GM21381 (cell line): ENCODE data around the gene LLGL2.
"Not testable (repeated sequence)": the region's sequence is repeated elsewhere in the genome, so short reads cannot be mapped to it uniquely, and the experiment has no call there.

Experiments
- ATAC-seq: cut with Tn5 transposase; IDR thresholded peaks from one replicate; pipeline ENCODE4 v1.9.1; 2021; ENCODE audit warnings: mild to moderate bottlenecking, moderate library complexity; ENCODE audit not compliant: unreplicated experiment

Gene LLGL2

GRCh38 chr17:75589919-75590303 is 64.4 kb downstream of the LLGL2 start:
- ATAC-seq = no peak

GRCh38 chr17:75590314-75590761 is 64.8 kb downstream of the LLGL2 start:
- no peak for ATAC-seq

DNA sequence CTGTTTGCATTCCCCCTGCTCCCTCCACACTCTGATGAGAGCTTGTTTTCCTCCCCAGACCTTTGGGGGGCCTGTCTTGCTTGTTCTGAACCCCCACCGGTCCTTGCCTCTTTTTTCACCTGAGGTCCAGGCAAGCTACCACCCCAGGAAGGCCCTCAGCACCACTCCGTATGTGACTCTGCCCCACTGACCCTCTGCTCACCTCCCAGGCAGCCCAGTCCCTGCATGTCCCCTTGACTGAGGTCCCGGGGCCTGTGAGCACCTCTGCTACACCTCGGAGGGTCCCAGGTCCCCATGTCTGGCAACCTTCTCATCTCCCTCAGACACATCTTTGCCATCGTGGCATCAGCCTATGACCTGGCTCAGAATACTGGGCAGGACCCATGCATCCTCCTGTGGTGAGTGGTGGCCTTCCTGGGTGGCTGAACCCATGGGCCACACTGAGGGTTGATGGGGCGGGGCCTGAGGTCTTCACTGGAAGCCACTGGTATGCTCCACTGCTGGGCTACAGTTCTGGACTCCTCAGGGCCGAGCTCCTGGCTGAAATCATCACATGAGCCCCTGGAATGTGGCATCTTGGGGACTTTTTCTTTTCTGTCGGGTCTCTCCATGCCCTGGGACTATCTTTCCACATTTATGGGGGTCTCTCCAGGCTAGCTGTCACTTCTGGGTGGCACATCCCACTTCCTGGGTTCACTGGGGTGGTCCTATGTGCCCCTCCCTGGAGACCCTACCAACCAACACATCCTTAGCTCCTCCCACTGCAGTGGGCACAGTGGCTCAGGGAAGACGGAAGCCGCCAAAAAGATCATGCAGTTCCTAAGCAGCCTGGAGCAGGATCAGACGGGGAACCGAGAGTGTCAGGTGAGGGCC is 65.6 kb downstream of the LLGL2 start:
- no peak for ATAC-seq

DNA sequence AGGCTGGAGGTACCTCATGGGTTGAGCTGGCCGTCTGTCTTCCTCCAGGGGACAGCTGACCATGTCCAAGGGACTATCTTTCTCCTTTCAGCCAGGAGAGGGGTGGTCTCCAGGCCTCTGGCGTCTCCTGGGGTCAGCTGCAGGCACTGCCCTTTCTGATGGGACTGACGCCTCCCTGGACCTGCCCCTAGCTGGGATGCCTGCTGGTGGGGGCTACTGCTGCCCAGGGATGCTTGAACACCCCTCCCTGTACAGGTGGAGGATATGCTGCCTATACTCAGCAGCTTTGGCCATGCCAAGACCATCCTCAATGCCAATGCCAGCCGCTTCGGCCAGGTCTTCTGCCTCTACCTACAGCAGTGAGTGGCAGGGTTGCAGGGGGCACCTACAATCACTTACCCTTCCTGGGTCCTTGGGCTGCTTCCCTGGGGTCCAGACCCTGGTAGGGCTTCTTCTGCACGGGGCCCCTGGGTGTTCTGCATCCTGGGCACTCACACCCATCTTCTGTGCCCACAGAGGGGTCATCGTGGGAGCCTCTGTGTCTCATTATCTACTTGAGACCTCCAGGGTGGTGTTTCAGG is 66.3 kb downstream of the LLGL2 start:
- no peak for ATAC-seq

DNA sequence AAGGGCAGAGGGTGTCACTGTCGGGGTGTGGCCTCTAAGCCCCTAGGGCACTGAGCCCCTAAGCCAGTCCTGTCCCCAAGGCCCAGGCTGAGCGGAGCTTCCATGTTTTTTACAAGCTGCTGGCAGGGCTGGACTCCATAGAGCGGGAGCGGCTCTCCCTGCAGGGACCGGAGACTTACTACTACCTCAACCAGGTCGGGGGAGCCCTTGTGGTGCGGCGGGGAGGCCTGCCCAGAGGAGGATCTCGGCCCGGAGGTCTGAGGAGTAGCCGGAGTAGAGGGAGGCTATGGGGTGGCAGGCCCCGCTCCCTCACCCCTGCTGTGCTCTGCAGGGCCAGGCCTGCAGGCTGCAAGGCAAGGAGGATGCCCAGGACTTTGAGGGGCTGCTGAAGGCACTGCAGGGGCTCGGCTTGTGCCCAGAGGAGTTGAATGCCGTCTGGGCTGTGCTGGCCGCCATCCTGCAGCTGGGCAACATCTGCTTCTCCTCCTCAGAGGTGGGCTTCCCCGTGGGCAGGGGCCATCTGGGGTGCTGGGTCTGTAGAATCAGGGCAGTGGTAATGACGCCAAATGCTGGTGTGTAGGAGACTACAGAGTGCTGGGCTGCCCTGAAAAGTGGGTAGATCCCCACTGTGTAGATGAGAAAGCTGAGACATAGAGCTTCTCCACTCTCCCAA is 67.0 kb downstream of the LLGL2 start:
- no peak for ATAC-seq

GRCh38 chr17:75593430-75593829 is 67.9 kb downstream of the LLGL2 start:
- not testable (repeated sequence) for ATAC-seq

DNA sequence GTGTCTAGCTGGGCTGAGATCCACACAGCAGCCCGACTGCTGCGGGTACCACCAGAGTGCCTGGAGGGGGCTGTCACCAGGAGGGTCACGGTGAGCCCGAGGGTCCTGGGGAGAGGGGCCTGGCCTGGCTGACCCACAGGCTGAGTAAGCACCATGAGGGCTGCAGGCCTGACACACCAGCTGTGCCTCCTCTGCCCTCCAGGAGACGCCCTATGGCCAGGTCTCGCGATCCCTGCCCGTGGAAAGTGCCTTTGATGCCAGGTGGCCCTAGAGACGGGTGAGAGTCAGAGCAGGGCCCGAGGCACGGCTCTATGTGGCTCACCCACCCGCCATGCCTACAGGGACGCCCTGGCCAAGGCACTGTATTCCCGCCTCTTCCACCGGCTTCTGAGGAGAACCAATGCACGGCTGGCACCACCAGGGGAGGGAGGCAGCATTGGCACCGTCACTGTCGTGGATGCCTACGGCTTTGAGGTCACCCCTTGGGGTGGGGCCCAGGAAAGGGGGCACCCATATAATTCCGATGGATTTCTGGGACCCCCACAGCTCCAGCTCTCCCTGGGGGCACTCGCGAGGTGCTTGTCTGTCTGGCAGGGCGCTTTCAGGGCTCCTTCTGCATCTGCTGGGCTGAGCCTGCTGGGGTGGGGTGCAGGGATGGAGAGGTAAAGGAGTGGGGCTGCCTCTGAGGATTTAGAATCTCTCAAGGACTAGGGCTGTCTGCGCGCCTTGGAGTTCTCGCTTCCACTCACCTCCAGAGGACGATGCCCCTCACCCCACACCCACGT is 69.2 kb downstream of the LLGL2 start:
- no peak for ATAC-seq

DNA sequence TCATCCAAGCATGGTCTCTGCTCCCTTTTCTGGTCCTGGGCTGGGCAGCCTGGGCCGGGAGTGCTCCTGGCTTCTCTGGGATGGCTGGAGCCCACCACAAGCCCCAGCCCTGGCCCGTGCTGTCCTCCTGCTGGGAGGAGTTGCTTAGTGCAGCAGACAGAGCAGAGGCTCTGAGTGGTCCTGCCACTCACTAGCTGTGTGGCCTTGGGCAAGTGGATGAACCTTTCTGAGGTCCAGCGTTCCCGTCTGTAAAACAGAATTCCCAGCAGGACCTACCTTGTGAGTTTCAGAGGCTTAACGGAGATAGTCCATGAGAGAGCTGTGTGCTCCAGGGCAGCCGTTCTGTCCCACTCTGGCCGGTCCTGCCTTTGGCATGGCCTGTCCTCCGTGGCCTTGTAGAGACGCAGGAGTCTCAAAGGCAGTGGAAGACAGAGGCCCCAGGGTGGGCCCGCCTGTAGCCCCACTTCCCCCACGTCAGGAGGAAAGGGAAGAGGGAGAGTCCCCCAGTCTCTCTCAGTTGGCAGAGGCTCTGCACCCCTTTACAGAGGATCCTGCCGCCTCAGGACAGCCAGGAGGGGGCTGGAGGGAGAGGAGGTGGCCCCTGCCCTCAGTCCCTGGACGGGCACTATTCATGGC is 69.9 kb downstream of the LLGL2 start:
- ATAC-seq = no peak

GRCh38 chr17:75595920-75596313 is 70.4 kb downstream of the LLGL2 start:
- no peak for ATAC-seq

DNA sequence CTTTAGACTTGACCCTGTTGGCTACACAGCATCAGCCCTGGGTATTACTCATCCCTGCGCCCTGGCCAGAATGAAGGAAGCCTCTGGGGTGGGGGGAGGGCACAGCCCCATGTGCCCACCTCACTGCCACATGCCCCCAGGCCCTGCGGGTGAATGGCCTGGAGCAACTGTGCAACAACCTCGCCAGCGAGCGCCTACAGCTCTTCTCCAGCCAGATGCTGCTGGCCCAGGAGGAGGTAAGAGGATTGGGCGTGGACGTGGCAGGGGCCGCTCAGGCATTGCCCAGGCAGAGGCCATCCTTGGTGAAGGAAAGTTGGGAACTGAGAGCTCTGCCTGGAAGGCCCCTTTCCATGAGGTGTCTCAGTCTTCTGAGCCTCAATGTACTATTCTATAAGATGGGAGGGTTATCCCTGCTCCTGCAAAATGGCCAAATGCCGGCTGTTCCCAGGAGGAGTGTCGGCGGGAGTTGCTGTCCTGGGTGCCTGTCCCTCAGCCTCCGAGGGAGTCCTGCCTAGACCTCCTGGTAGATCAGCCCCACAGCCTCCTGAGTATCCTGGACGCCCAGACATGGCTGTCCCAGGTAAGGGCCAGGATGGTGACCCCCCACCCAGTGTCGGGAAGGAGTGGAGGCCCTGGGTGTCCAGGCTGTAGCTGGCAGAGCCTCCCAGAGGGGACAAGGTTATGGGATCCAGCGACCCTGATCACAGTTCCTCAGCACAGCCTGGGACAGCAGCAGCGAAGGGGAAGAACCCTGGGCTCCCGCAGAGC is 71.0 kb downstream of the LLGL2 start:
- no peak for ATAC-seq

- ATAC-seq = no peak
Measured at GRCh38 chr17:75601057-75601987, 75.8 kb downstream of the LLGL2 start.

- no peak for ATAC-seq
Measured at GRCh38 chr17:75602644-75603043, 77.1 kb downstream of the LLGL2 start.

- ATAC-seq = no peak
Measured at GRCh38 chr17:75603123-75603522, 77.6 kb downstream of the LLGL2 start.

GRCh38 chr17:75604034-75604695 is 78.7 kb downstream of the LLGL2 start:
- no peak for ATAC-seq

- no peak for ATAC-seq
Measured at GRCh38 chr17:75605790-75606189, 80.3 kb downstream of the LLGL2 start.

DNA sequence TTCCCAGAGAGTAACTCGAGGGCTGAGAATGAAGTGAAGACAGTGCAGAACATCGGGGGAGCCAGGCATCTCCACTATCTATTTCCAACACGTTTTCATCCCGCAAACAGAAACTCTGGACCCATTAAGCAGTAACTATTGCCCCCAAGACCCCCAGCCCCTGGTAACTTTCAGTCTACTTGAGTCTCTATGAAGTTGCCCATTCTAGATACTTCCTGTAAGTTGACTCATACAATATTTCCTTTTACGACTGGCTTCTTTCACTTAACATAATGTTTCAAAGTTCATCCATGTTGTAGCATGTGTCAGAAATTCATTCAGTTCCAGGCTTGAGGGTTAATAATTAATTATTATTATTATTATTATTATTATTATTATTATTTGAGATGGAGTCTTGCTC is 81.6 kb downstream of the LLGL2 start:
- no peak for ATAC-seq

- no peak for ATAC-seq
Measured at GRCh38 chr17:75610103-75610984, 84.8 kb downstream of the LLGL2 start.
